Left colon (tissue), 2 donors: ENCODE results near the gene NTSR1. TPM values are rescaled to one million over a fixed set of nuclear protein-coding genes. Genes with fewer than 3 reads are reported as not detected.

ENCODE experiments used
- ATAC-seq: fragments of 200-7000 bp; cut with Tn5 transposase; one replicate; pipeline ENCODE4 v1.9.1; 2020; ENCODE audit warnings: mild to moderate bottlenecking, moderate library complexity
- DNase-seq, 2 donors: peaks; one replicate each; pipeline ENCODE4 v3.0.0-alpha.2; 2020
- intact Hi-C, 2 donors: fragments of 100-400 bp; cut with DNase I in 1 of 2; cut with micrococcal nuclease in 1 of 2; formaldehyde crosslinking; loops; one replicate each; pipeline versions ENCODE4 v1.11.2 to v1.14.0; 2022; cut with DNase I, micrococcal nuclease
- total RNA-seq, 2 donors: library from RNA; stranded (reverse); fragmentation: NEBNext Ultra II Directional; extraction: Animal tissue kit (Norgen Biotek cat#: 25700); gene quantifications; one replicate each; pipeline ENCODE4 v1.2.1, GENCODE V29; 2021
- donor health status: DM: no; HTN: no; CAD: no.
- donor health status: DM: yes; HTN: yes; CAD: no.

Gene NTSR1
- total RNA-seq, 2 donors from 2014 or later: 2.3 TPM; not detected in 1

GRCh38 chr20:62689861-62690260 is 18.8 kb upstream of the NTSR1 start:
- ATAC-seq: no peak
- intact Hi-C loops: no loop called here
- DNase-seq: no peak

GRCh38 chr20:62690261-62690820 is 18.3 kb upstream of the NTSR1 start:
- no peak for DNase-seq
- intact Hi-C loops: no loop called here
- no peak for ATAC-seq

DNA sequence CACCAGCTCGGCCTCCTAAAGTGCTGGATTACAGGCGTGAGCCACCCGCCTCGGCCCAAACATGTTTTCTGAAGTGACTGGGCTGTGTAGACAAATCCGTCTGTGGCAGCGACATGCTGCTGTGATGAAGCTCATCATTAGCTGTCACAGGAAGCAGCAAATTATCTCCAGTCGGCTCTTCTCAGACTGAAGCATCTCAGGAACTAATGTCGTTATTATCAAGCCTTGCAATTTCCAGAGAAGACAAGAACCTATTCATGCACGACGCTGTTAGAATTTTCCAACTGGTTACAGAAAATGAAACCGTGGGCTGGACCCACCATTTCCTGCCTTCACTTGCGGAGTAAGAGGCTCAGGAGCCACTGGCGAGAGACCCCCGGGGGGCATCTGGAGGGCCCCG is 17.1 kb upstream of the NTSR1 start:
- no peak for DNase-seq
- ATAC-seq: no peak
- intact Hi-C loops: no loop called here

DNA sequence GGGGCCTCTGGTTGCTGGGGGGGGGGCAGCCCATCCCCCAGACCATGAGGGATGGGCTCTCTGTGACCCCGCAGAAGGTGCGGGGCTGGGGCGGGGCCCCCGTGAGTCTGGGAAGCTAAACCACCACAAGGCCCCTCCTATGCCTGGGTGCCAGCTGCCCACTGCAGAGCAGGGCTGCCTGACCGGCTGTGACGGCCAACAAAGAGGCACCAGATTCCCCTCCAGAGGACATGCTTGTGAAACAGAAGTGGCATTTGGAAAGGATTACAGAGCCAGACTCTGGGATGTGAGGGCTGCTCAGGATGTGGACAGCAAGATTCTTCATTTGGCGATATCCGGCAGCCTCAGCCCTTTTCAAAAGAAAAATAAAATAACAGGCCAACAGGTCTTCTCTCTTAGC is 16.5 kb upstream of the NTSR1 start:
- ATAC-seq (no peak), DNase-seq (no peak)
- intact Hi-C loops: no loop called here

DNA sequence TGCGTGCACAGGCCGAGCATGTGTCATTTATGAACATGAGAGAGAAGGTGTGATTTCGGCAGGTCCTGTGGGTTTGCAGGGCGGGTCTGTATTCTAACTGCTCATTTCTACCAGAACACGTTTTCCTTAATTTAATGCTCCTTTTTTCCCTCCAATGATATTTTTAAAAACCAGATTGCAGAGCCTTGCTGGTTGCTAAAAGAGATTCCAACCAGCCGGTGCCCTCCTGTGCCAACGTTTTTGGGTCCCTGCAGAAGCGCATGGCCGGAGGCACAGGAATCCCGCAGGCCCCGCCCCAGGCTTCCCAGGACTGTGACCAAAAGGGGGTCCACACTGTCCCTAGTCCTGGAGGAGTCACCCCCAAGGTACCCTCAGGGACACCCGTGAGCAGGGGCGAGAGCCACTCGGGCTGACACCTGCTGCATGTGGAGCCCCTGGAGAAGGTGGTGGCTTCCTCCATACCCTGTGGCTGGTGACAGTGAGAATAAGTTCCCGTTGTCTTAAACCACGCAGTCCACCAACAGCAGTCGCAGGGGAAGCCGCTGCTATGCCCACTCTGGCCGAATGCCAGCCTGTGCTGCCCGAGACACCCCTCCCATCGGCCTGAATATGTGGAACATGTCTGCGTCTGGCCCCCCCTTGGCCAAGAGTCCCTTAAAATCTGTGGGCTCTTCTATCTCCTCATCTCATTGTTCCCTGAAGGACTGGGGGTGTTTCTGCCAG is 15.7 kb upstream of the NTSR1 start:
- ATAC-seq (no peak), DNase-seq (no peak)
- intact Hi-C loops: no loop called here

- intact Hi-C loops: no loop called here
- DNase-seq (no peak), ATAC-seq (no peak)
Observed at GRCh38 chr20:62693524-62693922, 15.1 kb upstream of the NTSR1 start.

GRCh38 chr20:62694106-62694505 is 14.5 kb upstream of the NTSR1 start:
- intact Hi-C loops: no loop called here

GRCh38 chr20:62694868-62695267 is 13.8 kb upstream of the NTSR1 start:
- intact Hi-C loops: no loop called here
- DNase-seq (no peak), ATAC-seq (peak; percentile 64)

More at GRCh38 chr20:62694106-62694505, 14.5 kb upstream of the NTSR1 start:
- DNase-seq (no peak), ATAC-seq (no peak)

GRCh38 chr20:62695448-62696414 is 12.9 kb upstream of the NTSR1 start:
- DNase-seq (no peak), ATAC-seq (no peak)
- intact Hi-C loops: no loop called here

DNA sequence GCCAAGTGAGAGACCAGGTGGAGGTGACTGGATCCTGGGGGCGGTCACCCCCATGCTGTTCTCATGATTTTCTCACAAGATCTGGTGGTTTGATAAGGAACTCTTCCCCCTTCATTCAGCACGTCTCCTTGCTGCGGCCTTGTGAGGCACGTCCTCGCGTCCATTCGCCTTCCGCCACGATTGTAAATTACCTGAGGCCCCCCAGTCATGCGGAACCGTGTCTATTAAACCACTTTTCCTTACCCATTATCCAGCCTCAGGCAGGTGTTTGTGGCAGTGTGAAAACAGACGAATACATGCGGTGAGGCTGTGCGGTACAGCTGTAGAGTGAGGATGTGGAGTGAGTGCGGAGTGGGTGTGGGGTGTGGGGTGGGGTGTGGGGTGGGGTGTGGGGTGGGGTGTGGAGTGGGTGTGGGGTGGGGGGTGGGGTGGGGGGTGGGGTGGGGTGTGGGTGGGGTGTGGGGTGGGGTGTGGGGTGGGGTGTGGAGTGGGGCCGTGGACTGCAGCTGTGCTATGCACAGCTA is 12.1 kb upstream of the NTSR1 start:
- no peak for DNase-seq
- intact Hi-C loops: no loop called here
- no peak for ATAC-seq

DNA sequence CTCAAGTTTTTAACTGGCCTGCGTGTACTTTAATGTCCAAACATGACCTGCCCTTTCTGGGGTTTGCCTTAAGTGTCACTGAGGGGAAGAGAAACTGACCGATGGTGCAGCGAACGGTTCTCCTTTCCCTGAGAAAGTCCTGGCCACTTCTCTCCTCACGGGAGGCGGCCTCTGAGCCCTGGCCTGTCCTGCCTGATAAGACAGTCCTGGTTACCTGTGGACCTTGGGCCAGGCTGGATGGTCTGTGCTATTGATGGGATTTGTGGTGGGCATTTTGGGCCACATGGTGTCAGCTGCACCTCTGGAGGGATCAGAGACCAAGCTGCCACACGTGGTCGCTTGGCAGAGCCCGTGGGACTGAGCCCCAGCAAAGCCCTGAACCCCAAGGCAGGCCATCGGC is 11.6 kb upstream of the NTSR1 start:
- DNase-seq: no peak
- intact Hi-C loops: no loop called here
- no peak for ATAC-seq

DNA sequence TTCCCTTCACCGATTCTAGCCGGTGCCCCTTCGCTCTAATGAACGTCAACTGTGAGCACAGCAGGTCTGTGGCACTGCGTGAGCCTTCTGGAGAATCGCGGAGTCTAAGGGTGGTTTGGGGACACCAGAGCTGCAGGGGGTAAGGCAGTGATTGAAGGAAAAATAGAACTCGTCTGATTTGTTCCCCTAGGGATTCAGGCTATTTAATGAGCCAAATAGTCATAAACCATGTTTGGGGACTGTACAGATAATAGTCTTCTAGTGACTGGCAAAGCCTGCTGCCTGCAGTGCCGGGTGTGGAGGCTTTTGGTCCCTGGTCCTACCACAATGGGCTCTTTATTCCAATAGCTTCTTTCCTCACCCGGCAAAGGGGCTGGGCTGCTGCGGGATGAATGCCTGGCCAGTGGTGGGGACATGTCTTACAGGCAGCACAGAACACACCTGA is 11.1 kb upstream of the NTSR1 start:
- intact Hi-C loops: no loop called here
- DNase-seq (no peak), ATAC-seq (peak; percentile 18)

DNA sequence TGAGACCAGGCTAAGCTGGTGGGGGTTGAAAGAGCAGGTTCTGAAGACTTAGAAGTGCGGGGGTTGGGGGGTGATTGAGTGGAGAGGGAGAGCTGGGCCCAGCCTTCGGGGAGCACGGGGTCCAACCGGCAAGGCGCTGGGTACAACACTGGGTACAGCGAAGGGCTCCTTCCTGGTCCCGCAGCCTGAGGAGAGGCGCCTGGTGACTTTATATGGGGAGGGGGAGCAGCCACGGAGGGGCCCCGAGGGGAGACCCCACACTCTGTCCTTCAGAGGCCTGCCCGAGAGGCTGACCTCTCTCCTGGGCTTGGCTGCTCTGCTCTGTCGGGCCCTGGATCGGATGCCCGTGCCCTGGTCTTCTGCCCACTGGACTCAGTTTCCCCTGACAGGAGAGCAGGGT is 10.4 kb upstream of the NTSR1 start:
- no peak for ATAC-seq
- intact Hi-C loops: no loop called here
- DNase-seq: no peak

GRCh38 chr20:62699296-62699695 is 9.3 kb upstream of the NTSR1 start:
- DNase-seq (no peak), ATAC-seq (no peak)
- intact Hi-C loops: no loop called here

GRCh38 chr20:62699741-62700140 is 8.9 kb upstream of the NTSR1 start:
- ATAC-seq: no peak
- intact Hi-C loops: no loop called here
- DNase-seq: no peak

DNA sequence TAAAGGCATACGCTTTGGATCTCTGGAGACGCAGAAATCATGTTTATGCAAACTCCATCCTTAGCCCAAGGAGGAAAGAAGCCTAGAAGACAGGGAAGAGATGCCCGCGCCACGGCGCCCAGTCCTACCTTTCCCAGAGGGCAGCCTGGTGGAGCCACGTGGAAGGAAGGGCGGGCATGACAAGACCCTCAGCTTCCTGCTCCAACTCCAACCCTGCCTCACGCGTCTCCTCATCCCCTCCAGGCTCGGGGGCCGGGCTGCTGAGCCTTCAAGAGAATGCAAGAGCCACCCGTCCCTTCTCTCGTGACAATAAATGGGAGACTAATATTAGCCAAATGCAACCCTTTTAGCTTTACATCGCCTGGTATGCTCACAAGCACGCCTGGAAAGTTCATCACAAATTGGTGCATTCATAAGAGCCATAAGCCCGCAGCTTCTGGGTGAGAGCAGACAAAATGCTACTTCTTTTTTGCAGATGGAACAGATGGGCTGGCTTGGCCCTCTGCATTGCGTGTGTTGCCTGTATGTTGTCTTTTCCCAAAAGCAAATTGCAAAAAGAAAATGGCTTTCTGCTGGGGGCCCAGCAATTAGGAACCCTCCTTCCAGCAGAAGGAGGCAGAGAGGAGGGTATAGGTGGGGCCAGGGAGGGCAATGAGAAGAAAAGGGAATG is 8.2 kb upstream of the NTSR1 start:
- intact Hi-C loops: no loop called here
- no peak for ATAC-seq
- no peak for DNase-seq

DNA sequence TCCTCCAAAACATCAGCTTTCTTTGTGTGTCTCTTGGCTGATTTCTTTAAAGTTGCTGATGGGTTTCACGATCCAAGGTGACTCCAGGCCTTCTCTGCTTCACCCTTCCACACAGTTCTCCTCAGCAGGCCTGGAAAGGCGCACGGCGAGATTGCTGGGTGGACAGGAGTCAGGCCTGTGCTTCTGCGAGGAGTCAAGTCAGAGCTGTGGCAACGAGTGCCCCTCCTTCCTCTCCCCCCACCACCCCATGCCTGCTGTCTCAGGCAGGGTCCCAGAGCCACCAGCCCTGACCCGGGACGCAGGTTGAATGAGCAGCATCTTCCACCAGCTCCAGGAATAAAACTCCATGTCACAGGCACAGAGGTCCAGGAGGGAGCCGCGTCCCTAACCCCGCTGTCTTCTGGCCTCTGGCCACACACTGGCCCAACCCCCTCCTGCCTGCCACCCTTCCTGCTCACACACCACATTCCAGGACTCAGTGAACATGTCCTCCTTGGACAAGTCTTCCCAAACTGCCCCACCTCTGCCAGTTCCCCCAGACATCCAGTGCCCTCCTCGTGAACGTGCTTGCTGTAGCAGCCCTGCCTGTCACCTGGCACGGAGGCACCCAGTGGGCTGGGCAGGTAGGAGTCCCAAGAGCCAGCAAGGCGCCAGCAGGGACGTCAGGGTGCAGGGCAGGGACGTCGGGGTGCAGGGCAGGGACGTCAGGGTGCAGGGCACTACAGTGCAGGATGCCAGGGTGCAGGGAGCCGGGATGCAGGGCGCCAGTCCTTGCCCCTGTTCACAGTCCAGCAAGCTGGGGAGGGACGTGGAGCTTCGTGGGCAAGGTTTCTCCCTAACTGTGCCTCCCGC is 7.2 kb upstream of the NTSR1 start:
- ATAC-seq (no peak), DNase-seq (no peak)
- intact Hi-C loops: no loop called here

- ATAC-seq (no peak), DNase-seq (no peak)
- intact Hi-C loops: no loop called here
Observed at GRCh38 chr20:62702013-62702300, 6.7 kb upstream of the NTSR1 start.
